Measurements from ENCODE around the gene S100A1.
"Not testable (repeated sequence)": the region's sequence is repeated elsewhere in the genome, so short reads cannot be mapped to it uniquely, and the experiment has no call there.

The S100A1 gene

GRCh38 chr1:153659656-153660055 is 31.4 kb downstream of the S100A1 start:
- no peak for DNase-seq

- DNase-seq, result no peak
These were observed 33.0 kb downstream of the S100A1 start for GRCh38 chr1:153661111-153661708.

- DNase-seq, result no peak
These were observed 34.0 kb downstream of the S100A1 start for GRCh38 chr1:153662269-153662668.

DNA sequence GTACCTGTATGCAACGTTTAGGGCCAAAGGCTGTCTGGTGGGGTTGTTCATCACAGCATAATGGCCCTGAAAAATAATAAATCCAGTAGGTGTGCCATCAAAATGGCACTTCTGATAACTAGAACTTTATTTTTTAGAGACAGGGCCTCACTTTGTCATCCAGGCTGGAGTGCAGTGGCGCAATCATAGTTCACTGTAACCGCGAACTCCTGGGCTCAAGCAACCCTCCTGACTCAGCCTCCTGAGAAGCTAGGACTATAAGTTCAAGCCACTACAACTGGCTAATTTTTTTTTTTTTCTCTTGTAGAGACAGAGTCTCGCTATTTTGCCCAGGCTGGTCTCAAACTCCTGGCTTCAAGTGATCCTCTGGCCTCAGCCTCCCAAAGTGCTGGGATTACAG is 35.0 kb downstream of the S100A1 start:
- DNase-seq, result no peak

GRCh38 chr1:153667439-153667838 is 39.2 kb downstream of the S100A1 start:
- no peak for DNase-seq

GRCh38 chr1:153668672-153669071 is 40.4 kb downstream of the S100A1 start:
- not testable (repeated sequence) for DNase-seq

DNA sequence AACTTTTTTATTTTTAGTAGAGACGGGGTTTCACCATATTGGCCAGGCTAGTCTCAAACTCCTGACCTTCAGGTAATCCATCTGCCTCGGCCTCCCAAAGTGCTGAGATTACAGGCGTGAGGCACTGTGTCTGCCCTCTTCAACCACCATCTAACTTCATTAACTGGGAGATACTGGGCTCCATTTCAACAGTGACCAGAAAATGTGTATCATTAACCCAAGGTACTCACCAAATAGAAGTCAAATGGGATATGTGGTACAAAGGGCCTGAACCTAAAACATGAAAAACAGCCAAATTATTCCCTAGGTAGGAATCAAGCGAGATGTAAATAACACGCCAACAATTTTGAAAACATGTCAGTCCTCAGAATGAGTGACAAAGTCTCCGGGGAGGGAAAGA is 41.4 kb downstream of the S100A1 start:
- no peak for DNase-seq

DNA sequence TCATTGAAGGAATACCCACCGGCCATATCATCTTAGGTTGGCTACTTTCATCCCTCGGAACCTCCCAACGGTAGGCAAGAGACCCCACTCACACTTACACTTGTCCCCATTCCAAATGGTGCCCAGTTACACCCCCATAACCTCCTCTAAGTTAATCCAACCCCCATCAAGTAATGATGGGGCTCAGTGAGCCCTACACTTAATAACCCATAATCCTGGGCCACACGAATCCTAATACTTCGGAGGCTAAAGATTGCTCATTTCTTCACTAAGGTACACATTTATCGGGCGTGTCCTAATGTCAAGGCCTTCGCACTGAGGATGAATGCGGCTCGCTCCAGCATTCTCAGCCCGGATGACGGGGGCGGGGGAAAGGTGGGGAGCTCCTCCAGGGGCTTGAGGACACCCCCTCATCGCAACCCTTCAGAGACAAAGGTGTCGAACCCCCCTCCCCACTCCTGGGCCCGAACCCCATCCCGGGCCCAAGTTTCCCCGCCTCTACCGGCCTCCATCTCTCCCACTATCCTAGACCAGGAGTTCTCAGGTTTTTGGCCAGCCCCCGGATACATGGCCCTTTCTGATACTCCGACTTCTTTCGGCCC is 42.1 kb downstream of the S100A1 start:
- DNase-seq, result no peak

DNA sequence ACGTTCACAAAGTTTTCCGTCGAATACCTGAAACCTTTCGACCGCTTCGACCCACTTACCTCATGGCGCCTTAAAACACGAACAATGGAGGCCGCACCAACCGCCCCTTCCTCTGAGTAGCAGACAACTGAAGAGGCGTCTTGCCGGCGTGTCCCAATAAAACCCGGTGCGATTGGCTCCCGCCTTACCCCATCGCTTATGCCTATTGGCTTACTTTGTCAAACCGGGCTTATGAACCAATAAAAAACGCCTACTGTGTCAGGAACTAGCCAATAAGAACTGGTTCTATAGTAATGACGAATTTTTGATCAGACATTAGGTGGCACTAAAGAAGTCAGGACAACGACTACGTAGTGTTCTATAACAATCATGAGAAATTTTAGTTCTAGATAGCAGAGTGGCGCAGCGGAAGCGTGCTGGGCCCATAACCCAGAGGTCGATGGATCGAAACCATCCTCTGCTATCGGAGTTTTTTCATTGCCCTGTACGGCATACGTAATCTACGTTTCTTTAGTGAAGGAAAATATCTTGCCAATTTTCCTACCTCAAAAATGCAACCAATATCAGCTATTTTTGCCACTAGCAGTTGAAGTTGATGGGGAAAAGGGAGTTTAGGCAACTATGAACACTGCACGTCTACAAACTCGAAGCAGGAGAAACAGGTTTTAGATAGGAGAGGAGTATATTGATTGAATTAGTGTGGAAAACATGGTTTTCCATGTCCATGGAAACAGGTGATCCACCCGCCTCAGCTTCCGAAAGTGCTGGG is 42.8 kb downstream of the S100A1 start, which contains the start of gene ILF2:
TSS of gene ILF2 (minus strand) at position 135 of the 769 bp plus-strand sequence. CDS start at position 64, 71 bp downstream.
- peak; percentile 91 for DNase-seq

GRCh38 chr1:153671628-153672353 is 43.6 kb downstream of the S100A1 start:
- DNase-seq, result not testable (repeated sequence)

DNA sequence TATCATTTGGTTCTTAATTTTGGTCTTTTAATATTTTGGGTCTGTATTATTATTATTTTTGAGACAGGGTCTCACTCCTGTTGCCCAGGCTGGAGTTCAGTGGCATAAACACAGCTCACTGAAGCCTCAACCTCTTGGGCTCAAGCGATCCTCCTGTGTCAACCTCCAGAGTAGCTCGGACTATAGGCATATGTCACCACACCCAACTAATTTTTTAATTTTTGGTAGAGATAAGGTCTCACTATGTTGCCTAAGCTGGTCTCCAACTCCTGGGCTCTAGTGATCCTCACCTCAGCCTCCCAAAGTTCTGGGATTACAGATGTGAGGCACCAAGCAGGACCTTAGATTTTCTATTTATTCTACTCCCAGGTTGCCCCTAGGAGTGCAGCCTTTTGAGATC is 45.3 kb downstream of the S100A1 start:
- no peak for DNase-seq

DNA sequence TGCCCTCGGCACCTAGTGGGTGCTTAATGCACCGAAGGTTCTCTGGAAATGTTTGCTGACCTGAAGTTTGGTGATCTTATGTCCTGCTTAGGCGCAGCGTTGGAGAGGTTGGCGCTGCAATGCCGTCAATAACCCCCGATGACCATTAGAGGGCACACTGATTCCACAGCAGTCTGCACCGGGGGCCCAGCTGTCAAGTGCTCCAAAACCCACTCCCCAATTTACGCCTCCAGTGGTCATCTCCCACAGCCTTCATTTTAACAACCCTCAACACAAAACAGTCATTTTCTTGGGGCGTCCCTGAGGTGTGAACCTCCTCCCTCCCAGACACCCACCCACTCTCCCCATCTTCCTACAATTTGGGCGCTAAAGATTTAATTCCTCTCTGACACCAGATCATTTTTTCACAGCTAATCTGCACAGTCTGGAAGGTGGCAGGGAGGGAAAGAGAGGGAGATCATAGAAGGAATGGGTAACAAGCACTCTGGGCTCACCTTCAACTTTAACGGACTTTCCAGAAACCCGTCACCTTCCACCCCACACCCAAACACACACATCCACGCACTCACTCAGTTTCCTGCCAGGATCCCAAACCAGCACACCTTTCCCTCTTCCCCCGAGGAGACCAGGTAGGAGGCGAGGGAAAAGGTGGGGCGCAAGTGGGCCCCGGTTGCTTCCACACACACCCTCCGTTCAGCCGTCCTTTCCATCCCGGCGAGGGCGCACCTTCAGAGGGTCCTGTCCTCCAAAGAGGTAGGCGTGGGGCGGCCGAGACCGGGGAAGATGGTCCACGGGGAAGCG is 49.7 kb downstream of the S100A1 start:
- DNase-seq, result no peak

GRCh38 chr1:153678519-153679336 is 50.5 kb downstream of the S100A1 start, which contains the start of gene NPR1:
Gene NPR1, plus strand, starts transcription at chr1:153678688. Its CDS starts 421 bp downstream, at chr1:153679109.
- no peak for DNase-seq

- no peak for DNase-seq
These were observed 51.3 kb downstream of the S100A1 start for GRCh38 chr1:153679337-153680119.

DNA sequence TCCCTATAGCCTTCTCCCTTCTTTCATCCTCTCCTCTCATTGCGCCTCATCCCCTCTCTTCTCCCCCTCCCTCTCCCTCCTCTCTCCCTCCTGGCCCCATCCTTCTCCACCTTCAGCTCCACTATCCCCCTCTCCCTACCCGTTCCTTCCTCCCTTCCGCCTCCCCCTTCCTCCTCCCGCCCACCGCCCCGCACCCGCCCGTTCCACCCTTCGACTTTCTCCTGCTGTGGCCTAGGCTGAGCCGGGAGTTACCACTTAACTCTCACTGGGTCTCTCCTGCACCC is 51.8 kb downstream of the S100A1 start:
- no peak for DNase-seq

Measured in NK-92 treated with Interleukin-12 subunit alpha and Interleukin-12 subunit beta, amount 100 ng/mL, for 24 hours (cell line).